ENCODE measurements around the gene TRIM71.

Gene TRIM71

DNA sequence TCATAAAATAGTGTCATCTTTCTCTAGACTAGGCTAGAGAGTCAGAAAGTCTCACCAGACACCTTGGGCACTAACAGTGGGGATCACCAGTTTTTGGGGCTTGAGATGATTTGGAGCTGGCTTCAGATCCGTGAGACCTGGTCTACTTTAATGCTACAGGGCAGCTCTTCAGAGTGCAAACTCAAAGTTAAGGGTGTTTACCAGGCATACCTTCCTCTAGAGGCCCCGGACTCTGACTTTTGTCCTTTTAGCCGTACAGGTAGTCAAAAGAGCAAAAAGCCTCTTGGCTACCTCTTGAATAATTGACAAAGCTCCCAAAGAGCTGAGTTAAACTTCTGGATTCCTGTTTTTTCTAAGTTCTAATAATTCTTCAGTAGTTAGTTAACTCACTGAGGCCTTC, 92.2 kb downstream of the TRIM71 start:
- H3K4me2 ChIP-seq (ENCODE audit: insufficient read depth, low read length): no peak overlapping the region

DNA sequence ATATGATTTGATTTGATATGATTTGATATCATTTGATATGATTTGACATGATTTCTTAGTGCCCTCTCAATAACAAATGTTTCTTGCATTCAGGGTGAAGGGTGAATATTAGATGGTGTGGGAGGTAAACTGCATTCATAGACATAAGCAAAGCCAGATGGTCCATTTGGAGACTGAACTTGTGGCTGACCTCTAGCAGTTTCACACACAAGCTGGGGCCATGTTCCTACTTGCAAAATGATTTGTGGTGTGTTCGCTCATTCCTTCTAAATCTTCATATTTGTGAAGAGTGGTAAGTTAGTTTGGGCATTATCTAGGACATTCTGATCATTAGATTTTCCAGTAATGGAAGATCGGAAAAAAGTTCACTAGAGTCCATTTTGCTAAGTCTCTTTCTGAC, 93.2 kb downstream of the TRIM71 start:
- no peak for TF ChIP-seq EZH2 (IDR thresholded peaks at IDR 0.05; ENCODE audit: borderline replicate concordance, low read depth, low read length, severe bottlenecking)
- TF ChIP-seq, protein P1, sequence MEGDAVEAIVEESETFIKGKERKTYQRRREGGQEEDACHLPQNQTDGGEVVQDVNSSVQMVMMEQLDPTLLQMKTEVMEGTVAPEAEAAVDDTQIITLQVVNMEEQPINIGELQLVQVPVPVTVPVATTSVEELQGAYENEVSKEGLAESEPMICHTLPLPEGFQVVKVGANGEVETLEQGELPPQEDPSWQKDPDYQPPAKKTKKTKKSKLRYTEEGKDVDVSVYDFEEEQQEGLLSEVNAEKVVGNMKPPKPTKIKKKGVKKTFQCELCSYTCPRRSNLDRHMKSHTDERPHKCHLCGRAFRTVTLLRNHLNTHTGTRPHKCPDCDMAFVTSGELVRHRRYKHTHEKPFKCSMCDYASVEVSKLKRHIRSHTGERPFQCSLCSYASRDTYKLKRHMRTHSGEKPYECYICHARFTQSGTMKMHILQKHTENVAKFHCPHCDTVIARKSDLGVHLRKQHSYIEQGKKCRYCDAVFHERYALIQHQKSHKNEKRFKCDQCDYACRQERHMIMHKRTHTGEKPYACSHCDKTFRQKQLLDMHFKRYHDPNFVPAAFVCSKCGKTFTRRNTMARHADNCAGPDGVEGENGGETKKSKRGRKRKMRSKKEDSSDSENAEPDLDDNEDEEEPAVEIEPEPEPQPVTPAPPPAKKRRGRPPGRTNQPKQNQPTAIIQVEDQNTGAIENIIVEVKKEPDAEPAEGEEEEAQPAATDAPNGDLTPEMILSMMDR (IDR thresholded peaks at IDR 0.05; ENCODE audit: borderline replicate concordance, extremely low read depth, low read length, poor library complexity, severe bottlenecking): no peak
- no peaks in the 10 kb centered on the region for H3K9me3 ChIP-seq (ENCODE audit: insufficient read depth, low read length, severe bottlenecking)
- ATAC-seq (ENCODE audit: insufficient read depth, low read depth): no peak
- H3K36me3 ChIP-seq (ENCODE audit: insufficient read depth, low read length): no peaks in the 10 kb centered on the region
- no peak overlapping the region for H2AFZ ChIP-seq (ENCODE audit: low read depth, low read length)
- H3K27me3 ChIP-seq (ENCODE audit: insufficient read depth, low read length, poor library complexity): no peaks in the 10 kb centered on the region
- no peak for DNase-seq
- no peaks in the 10 kb centered on the region for H3K4me1 ChIP-seq (ENCODE audit: insufficient read depth, low read length)
- H3K9ac ChIP-seq (ENCODE audit: low read depth, low read length): no peak overlapping the region
- no peak overlapping the region for H3K4me3 ChIP-seq (ENCODE audit: low read depth in 1 of 2, low read length in 2 of 2)
- no peaks in the 10 kb centered on the region for H4K20me1 ChIP-seq (ENCODE audit: insufficient read depth, low read length)
- H3K4me2 ChIP-seq (ENCODE audit: insufficient read depth, low read length): no peak overlapping the region
- H3K27ac ChIP-seq (ENCODE audit: low read length): no peak overlapping the region
- H3K79me2 ChIP-seq (ENCODE audit: insufficient read depth, low read length): no peaks in the 10 kb centered on the region

More for the DNA sequence above, 92.2 kb downstream of the TRIM71 start:
- no peaks in the 10 kb centered on the region for H3K79me2 ChIP-seq (ENCODE audit: insufficient read depth, low read length)
- no peak overlapping the region for H3K9ac ChIP-seq (ENCODE audit: low read depth, low read length)
- TF ChIP-seq, protein P1 (IDR thresholded peaks at IDR 0.05; ENCODE audit: borderline replicate concordance, extremely low read depth, low read length, poor library complexity, severe bottlenecking): no peak
- no peak for TF ChIP-seq EZH2 (IDR thresholded peaks at IDR 0.05; ENCODE audit: borderline replicate concordance, low read depth, low read length, severe bottlenecking)
- no peak for DNase-seq
- no peak overlapping the region for H3K4me3 ChIP-seq (ENCODE audit: low read depth in 1 of 2, low read length in 2 of 2)
- no peak overlapping the region for H3K27ac ChIP-seq (ENCODE audit: low read length)
- H3K4me1 ChIP-seq (ENCODE audit: insufficient read depth, low read length): no peaks in the 10 kb centered on the region
- no peaks in the 10 kb centered on the region for H4K20me1 ChIP-seq (ENCODE audit: insufficient read depth, low read length)
- no peak for ATAC-seq (ENCODE audit: insufficient read depth, low read depth)
- H2AFZ ChIP-seq (ENCODE audit: low read depth, low read length): no peak overlapping the region
- H3K36me3 ChIP-seq (ENCODE audit: insufficient read depth, low read length): no peaks in the 10 kb centered on the region
- no peaks in the 10 kb centered on the region for H3K9me3 ChIP-seq (ENCODE audit: insufficient read depth, low read length, severe bottlenecking)
- H3K27me3 ChIP-seq (ENCODE audit: insufficient read depth, low read length, poor library complexity): no peaks in the 10 kb centered on the region

DNA sequence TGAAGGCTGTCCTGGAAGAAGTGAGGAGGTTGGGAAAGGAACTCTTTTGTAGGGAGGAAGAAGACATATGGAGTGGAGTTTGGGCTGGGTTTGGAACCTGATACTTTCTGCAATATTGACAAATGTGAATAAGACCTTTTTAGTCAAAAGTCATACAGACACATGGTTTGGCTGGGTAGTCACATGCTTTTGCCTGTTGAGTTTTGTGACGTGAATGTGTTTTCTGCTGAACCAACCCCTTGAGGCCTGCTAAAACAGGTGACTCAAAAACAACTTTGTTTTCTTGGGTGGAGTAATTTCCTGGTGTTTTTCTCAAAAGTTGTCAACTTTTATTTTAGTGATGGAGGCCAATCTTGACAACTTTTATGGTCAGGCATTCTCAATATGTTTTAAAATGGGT, 94.2 kb downstream of the TRIM71 start:
- Histone ChIP-seq H2AFZ (ENCODE audit: low read depth, low read length) (no peak overlapping the region), H3K9me3 (ENCODE audit: insufficient read depth, low read length, severe bottlenecking) (peaks cover 4% of the 10 kb centered on the region), H3K4me2 (ENCODE audit: insufficient read depth, low read length) (no peak overlapping the region), H3K27ac (ENCODE audit: low read length) (no peak overlapping the region), H3K79me2 (ENCODE audit: insufficient read depth, low read length) (no peaks in the 10 kb centered on the region), H3K4me1 (ENCODE audit: insufficient read depth, low read length) (no peaks in the 10 kb centered on the region), H3K4me3 (ENCODE audit: low read depth in 1 of 2, low read length in 2 of 2) (no peak overlapping the region), H3K27me3 (ENCODE audit: insufficient read depth, low read length, poor library complexity) (no peaks in the 10 kb centered on the region), H3K36me3 (ENCODE audit: insufficient read depth, low read length) (no peaks in the 10 kb centered on the region), H4K20me1 (ENCODE audit: insufficient read depth, low read length) (no peaks in the 10 kb centered on the region), H3K9ac (ENCODE audit: low read depth, low read length) (no peak overlapping the region)
- no peak for DNase-seq
- TF ChIP-seq, protein P1 (IDR thresholded peaks at IDR 0.05; ENCODE audit: borderline replicate concordance, extremely low read depth, low read length, poor library complexity, severe bottlenecking): no peak
- TF ChIP-seq EZH2 (IDR thresholded peaks at IDR 0.05; ENCODE audit: borderline replicate concordance, low read depth, low read length, severe bottlenecking): no peak
- ATAC-seq (ENCODE audit: insufficient read depth, low read depth): no peak

Data from DND-41 (cell line).